Measurements from ENCODE around the gene NOL9.

DNA sequence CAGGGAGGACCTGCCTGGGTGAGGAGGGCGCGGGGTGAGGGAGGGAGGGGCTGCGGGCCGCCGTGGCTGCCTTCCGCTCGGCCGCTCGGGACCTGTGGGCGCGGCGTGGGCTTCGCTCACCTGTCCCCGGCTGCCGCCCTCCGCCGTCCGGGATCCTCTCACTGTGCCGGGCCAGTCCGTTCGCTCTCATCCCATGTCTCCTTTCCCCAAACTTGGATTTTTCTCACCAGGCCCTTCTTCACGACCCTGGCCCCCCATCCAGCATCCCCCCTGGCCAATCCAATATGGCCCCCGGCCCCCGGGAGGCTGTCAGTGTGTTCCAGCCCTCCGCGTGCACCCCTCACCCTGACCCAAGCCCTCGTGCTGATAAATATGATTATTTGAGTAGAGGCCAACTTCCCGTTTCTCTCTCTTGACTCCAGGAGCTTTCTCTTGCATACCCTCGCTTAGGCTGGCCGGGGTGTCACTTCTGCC, 25.8 kb upstream of the NOL9 start:
- TF ChIP-seq, protein P1, sequence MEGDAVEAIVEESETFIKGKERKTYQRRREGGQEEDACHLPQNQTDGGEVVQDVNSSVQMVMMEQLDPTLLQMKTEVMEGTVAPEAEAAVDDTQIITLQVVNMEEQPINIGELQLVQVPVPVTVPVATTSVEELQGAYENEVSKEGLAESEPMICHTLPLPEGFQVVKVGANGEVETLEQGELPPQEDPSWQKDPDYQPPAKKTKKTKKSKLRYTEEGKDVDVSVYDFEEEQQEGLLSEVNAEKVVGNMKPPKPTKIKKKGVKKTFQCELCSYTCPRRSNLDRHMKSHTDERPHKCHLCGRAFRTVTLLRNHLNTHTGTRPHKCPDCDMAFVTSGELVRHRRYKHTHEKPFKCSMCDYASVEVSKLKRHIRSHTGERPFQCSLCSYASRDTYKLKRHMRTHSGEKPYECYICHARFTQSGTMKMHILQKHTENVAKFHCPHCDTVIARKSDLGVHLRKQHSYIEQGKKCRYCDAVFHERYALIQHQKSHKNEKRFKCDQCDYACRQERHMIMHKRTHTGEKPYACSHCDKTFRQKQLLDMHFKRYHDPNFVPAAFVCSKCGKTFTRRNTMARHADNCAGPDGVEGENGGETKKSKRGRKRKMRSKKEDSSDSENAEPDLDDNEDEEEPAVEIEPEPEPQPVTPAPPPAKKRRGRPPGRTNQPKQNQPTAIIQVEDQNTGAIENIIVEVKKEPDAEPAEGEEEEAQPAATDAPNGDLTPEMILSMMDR (IDR thresholded peaks at IDR 0.05), result no peak
- TF ChIP-seq POLR2A (IDR thresholded peaks at IDR 0.05; ENCODE audit: low read depth) (no peak), EP300 (IDR thresholded peaks at IDR 0.05) (no peak)
